Right lobe of liver (tissue), 4 donors: ENCODE data around the gene GRIA1.

Source experiments
- CTCF ChIP-seq, 4 donors: fragments of 200-600 bp in 3 of 4; fragments of 450-650 bp in 1 of 4; IDR thresholded peaks; one replicate each; pipeline versions ENCODE4 v1.5.1 to v1.8.0; 2016 to 2022; ENCODE audit warnings: antibody characterized with exemption in 4 of 4, mild to moderate bottlenecking in 2 of 4
- POLR2A ChIP-seq: fragments of 450-650 bp; IDR thresholded peaks from one replicate; pipeline ENCODE4 v1.6.1; 2017; ENCODE audit warnings: antibody characterized with exemption, mild to moderate bottlenecking
- donor health status: DM: no; HTN: no; CAD: no.
- donor health status: DM: no; HTN: no; CAD: no.
- donor health status: DM: no; HTN: yes; CAD: no.

- TF ChIP-seq CTCF (IDR thresholded peaks at IDR 0.05) (no peak), POLR2A (no peak)
These were observed 332.6 kb downstream of the GRIA1 start for GRCh38 chr5:153823036-153823435.
